Stimulated activated CD4-positive, alpha-beta T cell treated with anti-CD3 and anti-CD28 coated beads, TNF-alpha, amount 100 ng/mL, for 1 hour (primary cell): ENCODE results near the gene ACVR1B.

ENCODE experiments used
- DNase-seq, 3 donors: peaks; one replicate each; pipeline ENCODE4 v3.0.0-alpha.2; 2020; ENCODE audit warnings: low read depth in 3 of 3, low spot score in 1 of 3

ACVR1B gene

DNA sequence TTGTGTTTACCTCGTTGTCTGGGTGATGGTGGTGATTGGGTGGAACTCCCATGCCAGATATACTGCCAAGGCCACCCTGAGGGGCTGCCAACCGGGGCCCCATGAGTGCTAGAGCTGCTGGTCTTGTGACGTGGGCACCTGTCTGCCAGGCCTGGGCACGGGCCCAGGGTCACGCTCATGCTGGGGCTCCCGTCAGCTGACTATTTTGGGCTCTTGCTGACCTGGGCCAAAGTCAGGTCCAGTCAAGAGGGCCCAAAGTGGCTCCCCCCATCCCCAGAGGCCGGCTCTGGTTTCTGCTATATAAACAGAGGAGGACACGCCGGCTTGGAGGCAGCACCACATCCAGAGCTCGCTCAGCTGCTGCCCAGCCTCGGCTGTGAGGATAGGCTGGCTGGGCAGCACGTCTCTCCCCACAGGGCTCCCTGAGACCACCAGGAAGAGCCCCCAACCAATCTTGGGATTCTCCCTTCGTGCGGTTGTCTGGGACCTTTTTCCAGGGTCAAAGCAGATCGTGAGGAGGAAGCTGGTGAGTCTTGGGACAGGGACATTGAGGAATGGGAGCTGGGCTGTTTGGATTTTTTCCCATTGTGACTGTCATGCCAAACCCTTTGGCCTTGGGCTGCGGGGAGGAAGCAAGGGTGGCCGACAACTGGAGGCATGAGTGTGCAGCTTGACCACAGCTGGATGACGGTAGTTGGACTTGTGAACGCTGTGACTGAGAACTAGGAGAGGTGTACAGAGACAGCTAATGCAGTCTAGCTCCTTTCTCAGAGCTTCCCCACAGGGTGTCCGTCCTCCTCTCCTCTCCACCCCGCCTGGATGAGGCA lies 92.1 kb downstream of the ACVR1B start:
- no peak for DNase-seq

DNA sequence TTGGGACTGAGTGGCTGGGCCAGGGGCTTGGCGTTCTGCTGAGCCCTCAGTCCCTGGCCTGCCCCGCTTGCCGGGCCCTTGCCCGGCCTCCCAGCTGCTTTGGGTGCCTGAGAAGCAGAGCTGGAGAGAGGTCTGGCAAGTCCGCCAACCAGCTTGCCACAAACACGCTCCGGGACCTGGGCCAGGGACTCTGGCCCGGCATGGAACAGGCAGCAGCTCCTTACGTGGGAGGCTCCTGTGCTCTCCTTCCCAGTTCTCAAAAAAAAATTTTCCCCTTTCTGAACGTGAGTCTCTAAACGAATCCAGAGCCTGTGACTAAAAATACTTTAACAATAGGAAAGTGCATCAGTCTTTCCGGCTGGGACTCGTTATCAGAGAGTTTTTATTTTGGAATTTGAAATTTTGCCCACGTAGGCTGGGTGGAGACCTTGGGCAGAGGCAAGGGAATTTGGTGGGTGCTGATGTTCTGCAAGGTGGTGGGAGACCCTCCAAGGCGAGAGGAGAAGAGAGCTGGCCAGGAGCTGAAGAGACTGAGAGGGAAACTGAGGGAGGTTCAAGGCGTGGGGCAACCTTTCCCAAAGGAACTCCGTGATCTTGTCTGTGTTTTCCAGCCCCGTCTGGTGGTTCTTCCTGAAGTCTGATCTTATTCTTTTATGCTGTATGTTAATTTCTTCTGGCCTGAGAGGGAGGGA lies 92.9 kb downstream of the ACVR1B start:
- no peak for DNase-seq

DNA sequence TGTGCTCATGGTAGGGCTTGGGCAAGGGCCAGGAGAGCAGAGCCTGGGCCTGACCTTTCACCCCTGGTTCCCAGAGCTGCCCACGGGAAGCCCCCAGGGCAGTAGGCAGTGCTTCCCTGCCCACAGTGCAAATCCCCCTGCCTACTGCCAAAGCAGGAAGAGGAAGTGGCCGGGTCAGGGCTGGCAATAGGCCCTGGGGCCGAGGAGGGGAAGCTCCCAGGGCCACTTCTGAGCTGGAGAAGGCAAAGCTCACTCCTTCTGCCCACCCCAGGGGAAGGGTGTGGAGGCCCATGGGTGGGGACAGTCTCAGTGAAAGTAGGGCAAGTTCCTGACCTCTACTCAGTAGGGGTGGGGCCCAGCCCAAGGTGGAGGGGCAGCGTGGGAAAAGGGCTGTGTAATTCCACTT lies 94.3 kb downstream of the ACVR1B start:
- no peak for DNase-seq
